ENCODE data around the gene TBX4.
"Not testable (repeated sequence)": the region's sequence is repeated elsewhere in the genome, so short reads cannot be mapped to it uniquely, and the experiment has no call there.

The TBX4 gene

DNA sequence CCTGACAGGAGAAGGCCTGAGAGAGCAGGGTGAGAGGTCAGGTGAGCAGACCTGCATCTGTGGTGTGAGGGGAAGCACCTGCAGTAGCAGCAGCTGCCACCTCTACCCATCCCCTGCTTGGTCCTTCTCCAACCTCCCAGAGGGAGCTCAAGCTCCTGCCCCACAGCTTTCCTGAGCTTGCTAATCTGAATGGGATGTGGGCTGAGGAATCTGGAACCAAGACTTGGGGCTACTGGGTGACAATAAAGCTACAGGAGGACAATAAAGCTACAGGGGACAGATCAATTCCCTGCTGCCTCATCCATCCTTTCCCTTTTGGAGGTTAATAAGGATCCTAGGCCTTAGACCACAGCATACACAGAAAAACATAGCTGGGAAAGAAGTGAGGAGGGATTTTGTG is 4.9 kb upstream of the TBX4 start:
- no peaks in the 10 kb centered on the region for H3K9me3 ChIP-seq (ENCODE audit: control insufficient read depth in 2 of 2, low read length in 2 of 2)
- H3K27ac ChIP-seq (ENCODE audit: low read depth in 2 of 2, low read length in 2 of 2): no peak overlapping the region
- H3K9ac ChIP-seq (ENCODE audit: low read depth in 1 of 2, low read length in 2 of 2): no peak overlapping the region
- no peaks in the 10 kb centered on the region for H3K36me3 ChIP-seq (ENCODE audit: control insufficient read depth in 2 of 2, insufficient read depth in 2 of 2, low read length in 2 of 2)
- peaks cover 10 to 17% of the 10 kb centered on the region in 2 donors for H3K27me3 ChIP-seq (ENCODE audit: control insufficient read depth in 2 of 2, insufficient read depth in 2 of 2, low read length in 2 of 2)
- peaks cover 3 to 4% of the 10 kb centered on the region in 2 donors for H3K4me1 ChIP-seq (ENCODE audit: control insufficient read depth in 2 of 2, insufficient read depth in 2 of 2, low read length in 2 of 2)
- H3K4me3 ChIP-seq (ENCODE audit: low read length in 2 of 2): no peak overlapping the region

DNA sequence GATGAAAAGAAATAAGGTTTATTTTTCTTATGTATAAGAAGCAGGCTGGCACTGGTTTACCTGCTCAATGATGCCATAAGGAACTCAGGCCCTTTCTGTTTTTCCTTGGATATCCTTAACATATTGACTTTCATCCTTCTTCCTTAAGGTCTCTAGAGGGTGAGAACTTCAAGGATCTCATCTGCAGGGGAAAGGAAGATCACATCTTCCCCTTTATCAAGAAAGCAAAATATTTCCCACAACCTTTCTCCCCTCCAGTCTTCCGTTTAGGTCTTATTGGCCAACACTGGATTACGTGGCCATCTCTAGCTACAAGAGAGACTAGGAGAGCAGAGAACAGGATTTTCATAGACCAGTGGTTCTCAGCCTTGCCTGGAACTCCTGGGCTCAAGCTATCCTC is 4.2 kb upstream of the TBX4 start:
- no peak overlapping the region for H3K27ac ChIP-seq (ENCODE audit: low read depth in 2 of 2, low read length in 2 of 2)
- H3K27me3 ChIP-seq (ENCODE audit: control insufficient read depth in 2 of 2, insufficient read depth in 2 of 2, low read length in 2 of 2): peaks cover 15 to 24% of the 10 kb centered on the region in 2 donors
- no peak overlapping the region for H3K4me3 ChIP-seq (ENCODE audit: low read length in 2 of 2)
- no peaks in the 10 kb centered on the region for H3K36me3 ChIP-seq (ENCODE audit: control insufficient read depth in 2 of 2, insufficient read depth in 2 of 2, low read length in 2 of 2)
- H3K9ac ChIP-seq (ENCODE audit: low read depth in 1 of 2, low read length in 2 of 2): no peak overlapping the region
- H3K9me3 ChIP-seq (ENCODE audit: control insufficient read depth in 2 of 2, low read length in 2 of 2): no peaks in the 10 kb centered on the region
- H3K4me1 ChIP-seq (ENCODE audit: control insufficient read depth in 2 of 2, insufficient read depth in 2 of 2, low read length in 2 of 2): peaks cover 3 to 7% of the 10 kb centered on the region in 2 donors

DNA sequence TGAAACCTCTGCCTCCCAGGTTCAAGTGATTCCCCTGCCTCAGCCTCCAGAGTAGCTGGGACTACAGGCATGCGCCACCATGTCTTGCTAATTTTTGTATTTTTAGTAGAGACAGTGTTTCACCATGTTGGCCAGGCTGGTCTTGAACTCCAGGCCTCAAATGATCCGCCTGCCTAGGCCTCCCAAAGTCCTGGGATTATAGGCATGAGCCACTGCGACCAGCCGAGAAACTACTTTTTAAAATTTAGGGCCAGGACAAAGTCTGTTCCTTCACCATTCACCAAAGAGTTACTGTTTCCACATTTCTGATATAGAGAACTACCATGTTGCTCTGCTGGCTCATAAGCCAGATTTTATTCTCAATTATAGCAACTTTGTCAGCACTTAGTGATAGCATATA is 3.1 kb upstream of the TBX4 start:
- H3K4me3 ChIP-seq (ENCODE audit: low read length in 2 of 2); H3K36me3 ChIP-seq (ENCODE audit: control insufficient read depth in 2 of 2, insufficient read depth in 2 of 2, low read length in 2 of 2); H3K27ac ChIP-seq (ENCODE audit: low read depth in 2 of 2, low read length in 2 of 2); H3K4me1 ChIP-seq (ENCODE audit: control insufficient read depth in 2 of 2, insufficient read depth in 2 of 2, low read length in 2 of 2); H3K9ac ChIP-seq (ENCODE audit: low read depth in 1 of 2, low read length in 2 of 2); H3K9me3 ChIP-seq (ENCODE audit: control insufficient read depth in 2 of 2, low read length in 2 of 2): not testable (repeated sequence)
- H3K27me3 ChIP-seq (ENCODE audit: control insufficient read depth in 2 of 2, insufficient read depth in 2 of 2, low read length in 2 of 2): peaks cover 23 to 32% of the 10 kb centered on the region in 2 donors

DNA sequence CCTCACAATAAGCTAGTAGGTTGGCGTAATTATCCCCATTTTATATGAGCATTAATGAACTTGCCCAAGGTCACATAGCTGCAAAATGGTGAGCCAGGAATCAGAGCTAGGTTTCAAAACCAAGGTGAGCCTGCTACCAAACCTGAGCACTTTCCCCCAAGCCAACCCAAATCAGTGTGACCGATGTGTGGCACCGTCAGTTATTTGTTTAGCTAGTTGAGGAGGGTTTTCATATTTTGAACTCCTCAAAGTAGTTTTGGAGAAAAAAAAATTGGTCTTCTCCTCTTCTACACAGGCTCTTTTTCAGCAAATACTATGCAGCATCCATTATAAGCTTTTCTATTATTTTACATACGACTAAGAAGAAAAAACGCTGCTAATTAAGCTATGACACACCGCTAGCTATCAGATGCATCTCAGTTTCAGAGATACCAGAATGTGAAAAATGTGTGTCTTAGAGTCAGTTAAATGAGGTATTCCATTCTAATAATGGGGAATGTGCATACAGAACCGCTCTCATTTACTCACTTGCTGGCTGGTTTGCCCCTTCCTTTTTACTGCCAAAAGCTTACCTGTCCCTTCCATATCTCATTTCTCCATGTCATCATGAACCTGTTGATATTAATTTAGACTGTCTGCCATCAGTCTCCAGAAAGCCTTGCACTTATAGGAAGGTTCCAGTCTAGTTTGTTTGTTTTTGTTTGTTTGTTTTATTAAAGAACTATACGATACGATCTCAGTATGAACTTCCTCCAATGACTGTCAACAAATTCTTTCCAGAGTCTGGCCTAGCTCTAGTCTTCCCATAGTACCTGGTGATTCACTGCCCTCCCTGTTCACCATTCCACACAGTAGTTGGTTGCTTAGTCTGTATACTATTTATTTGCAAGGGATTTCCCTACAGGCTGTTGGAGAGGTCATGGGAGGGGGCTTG is 2.2 kb upstream of the TBX4 start:
- Histone ChIP-seq H3K36me3 (ENCODE audit: control insufficient read depth in 2 of 2, insufficient read depth in 2 of 2, low read length in 2 of 2) (no peaks in the 10 kb centered on the region), H3K9me3 (ENCODE audit: control insufficient read depth in 2 of 2, low read length in 2 of 2) (no peaks in the 10 kb centered on the region), H3K27ac (ENCODE audit: low read depth in 2 of 2, low read length in 2 of 2) (no peak overlapping the region), H3K4me1 (ENCODE audit: control insufficient read depth in 2 of 2, insufficient read depth in 2 of 2, low read length in 2 of 2) (peaks cover 0 to 14% of the 10 kb centered on the region in 2 donors), H3K27me3 (ENCODE audit: control insufficient read depth in 2 of 2, insufficient read depth in 2 of 2, low read length in 2 of 2) (peaks cover 28 to 33% of the 10 kb centered on the region in 2 donors), H3K9ac (ENCODE audit: low read depth in 1 of 2, low read length in 2 of 2) (no peak overlapping the region), H3K4me3 (ENCODE audit: low read length in 2 of 2) (no peak overlapping the region)

DNA sequence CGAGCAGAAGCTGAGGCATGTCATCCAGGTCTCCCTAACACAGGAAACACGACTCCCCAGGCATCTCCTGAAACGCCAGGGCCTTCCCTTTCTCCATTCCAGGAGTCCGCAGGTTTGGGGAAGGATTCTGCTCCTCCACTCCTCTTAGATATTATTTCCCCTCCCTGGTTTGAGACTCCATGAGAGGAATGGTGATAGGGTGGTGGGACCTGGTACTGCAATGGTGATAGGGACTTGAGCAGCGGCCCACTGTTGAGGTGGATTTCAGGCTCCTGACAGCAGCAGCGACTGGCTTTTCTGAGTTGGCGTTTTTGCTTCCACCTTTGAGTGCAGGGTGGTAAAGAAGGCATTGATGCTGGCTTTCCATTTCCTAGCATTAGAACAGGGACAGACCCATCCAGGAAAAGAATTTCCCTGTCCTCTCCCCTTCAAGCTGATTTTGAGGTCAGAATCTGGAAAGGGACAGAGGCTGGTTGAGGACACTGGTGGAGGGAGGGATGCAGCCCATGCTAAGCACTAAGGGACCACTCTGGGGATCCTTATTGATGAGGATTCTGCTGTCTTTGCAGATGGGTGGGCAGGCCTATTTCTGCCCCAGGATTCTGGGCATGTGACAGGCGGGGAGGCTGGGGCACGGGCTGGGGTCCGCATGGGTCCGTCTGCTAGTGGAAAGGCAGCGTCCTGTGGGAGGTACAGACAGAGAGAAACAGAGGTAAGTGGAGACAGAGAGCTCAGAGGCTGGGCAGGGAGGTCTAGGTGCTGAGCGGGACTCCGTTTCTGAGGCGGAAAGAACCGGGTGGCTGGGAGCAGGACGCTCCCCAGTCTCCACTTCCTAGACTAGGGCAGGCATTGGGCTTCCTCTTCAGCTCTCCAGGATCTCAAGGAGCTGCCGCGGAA is 1.3 kb upstream of the TBX4 start:
- Histone ChIP-seq H3K36me3 (ENCODE audit: control insufficient read depth in 2 of 2, insufficient read depth in 2 of 2, low read length in 2 of 2) (no peaks in the 10 kb centered on the region), H3K4me1 (ENCODE audit: control insufficient read depth in 2 of 2, insufficient read depth in 2 of 2, low read length in 2 of 2) (peaks cover 0 to 15% of the 10 kb centered on the region in 2 donors), H3K9me3 (ENCODE audit: control insufficient read depth in 2 of 2, low read length in 2 of 2) (no peaks in the 10 kb centered on the region), H3K27me3 (ENCODE audit: control insufficient read depth in 2 of 2, insufficient read depth in 2 of 2, low read length in 2 of 2) (peaks cover 37 to 40% of the 10 kb centered on the region in 2 donors), H3K9ac (ENCODE audit: low read depth in 1 of 2, low read length in 2 of 2) (no peak overlapping the region), H3K27ac (ENCODE audit: low read depth in 2 of 2, low read length in 2 of 2) (no peak overlapping the region), H3K4me3 (ENCODE audit: low read length in 2 of 2) (no peak overlapping the region)

DNA sequence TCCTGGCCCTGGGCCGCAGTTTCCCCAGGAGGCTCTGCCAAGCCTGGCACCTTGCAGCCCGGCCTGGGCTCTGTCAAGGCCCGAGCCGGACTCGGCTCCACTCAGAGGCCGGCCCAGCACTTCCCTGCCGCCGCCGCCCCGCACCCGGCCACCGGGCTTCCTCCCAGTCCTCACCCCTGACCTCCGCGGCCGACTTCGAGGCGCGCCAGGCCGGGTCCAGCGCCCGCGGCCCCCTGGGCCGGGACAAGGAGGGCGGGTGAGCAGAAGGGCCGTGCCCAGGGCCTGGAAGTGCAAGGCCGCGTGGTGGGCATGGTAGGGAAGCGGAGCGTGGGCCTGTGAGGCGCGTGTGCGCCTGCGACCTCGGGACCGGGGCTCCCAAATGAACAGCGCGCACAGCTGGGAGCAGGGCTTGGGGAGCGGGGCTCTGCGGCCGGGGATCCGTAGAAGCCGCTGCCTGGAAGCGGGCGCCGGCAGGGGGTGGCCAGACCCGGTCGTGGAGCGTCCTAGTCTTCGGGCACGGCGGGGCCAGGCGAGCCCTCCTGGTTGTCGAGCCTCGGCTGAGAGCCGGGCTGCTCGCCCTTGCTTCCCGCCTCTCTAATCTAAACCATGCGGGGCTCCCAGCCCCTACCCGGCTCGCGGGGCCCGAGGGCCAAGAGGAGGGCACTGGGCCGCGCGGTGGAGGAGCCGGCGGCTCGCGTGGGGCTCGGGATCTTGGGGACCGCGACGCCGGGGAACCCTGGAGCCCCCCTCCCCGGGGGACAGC is 503 bp upstream of the TBX4 start:
- peaks cover 41 to 46% of the 10 kb centered on the region in 2 donors for H3K27me3 ChIP-seq (ENCODE audit: control insufficient read depth in 2 of 2, insufficient read depth in 2 of 2, low read length in 2 of 2)

DNA sequence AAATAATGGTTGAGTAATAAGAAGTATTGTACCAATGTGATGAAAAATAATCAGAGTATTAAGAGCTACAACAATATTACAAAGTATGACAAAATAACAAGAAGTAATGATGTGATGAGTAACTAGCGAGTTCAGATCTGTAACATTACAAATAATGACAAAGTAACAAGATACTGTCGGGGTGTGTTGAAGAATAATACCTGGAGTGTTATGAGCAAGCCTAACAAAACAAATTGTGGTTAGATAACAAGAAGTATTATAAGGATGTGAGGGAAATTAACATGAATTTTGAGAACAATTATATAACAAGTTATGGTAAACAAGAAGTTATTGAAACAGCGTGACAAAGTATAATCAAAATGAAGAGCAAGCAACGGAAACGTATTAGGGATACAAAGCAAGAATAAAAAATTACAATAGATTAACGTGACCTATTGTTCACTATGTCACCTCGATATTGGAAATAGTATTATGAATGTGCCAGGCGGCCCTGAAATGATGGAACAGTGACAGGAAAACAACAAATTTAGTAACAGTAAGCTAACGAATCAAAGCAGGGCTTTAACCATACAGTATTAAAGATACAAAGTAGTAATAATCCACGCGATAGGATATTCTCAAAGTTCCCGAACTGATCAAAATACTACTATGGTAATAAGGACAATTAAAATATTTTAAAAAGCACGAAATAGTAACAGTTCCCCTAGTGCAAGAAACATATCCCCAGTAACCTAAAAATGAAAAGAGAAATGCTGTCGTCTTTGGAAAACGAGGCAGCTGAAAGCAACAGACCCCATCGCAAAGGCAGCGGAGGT is 1.6 kb downstream of the TBX4 start:
- Histone ChIP-seq H3K27me3 (ENCODE audit: control insufficient read depth in 2 of 2, insufficient read depth in 2 of 2, low read length in 2 of 2) (peaks cover 46 to 54% of the 10 kb centered on the region in 2 donors), H3K9ac (ENCODE audit: low read depth in 1 of 2, low read length in 2 of 2) (no peak overlapping the region), H3K4me1 (ENCODE audit: control insufficient read depth in 2 of 2, insufficient read depth in 2 of 2, low read length in 2 of 2) (peaks cover 0 to 15% of the 10 kb centered on the region in 2 donors), H3K36me3 (ENCODE audit: control insufficient read depth in 2 of 2, insufficient read depth in 2 of 2, low read length in 2 of 2) (no peaks in the 10 kb centered on the region), H3K27ac (ENCODE audit: low read depth in 2 of 2, low read length in 2 of 2) (no peak overlapping the region), H3K9me3 (ENCODE audit: control insufficient read depth in 2 of 2, low read length in 2 of 2) (no peaks in the 10 kb centered on the region), H3K4me3 (ENCODE audit: low read length in 2 of 2) (no peak overlapping the region)

More for the DNA sequence above, 503 bp upstream of the TBX4 start:
- H3K9ac ChIP-seq (ENCODE audit: low read depth in 1 of 2, low read length in 2 of 2): no peak overlapping the region
- no peak overlapping the region for H3K27ac ChIP-seq (ENCODE audit: low read depth in 2 of 2, low read length in 2 of 2)
- no peaks in the 10 kb centered on the region for H3K9me3 ChIP-seq (ENCODE audit: control insufficient read depth in 2 of 2, low read length in 2 of 2)
- H3K36me3 ChIP-seq (ENCODE audit: control insufficient read depth in 2 of 2, insufficient read depth in 2 of 2, low read length in 2 of 2): no peaks in the 10 kb centered on the region
- no peak overlapping the region for H3K4me3 ChIP-seq (ENCODE audit: low read length in 2 of 2)
- peaks cover 0 to 15% of the 10 kb centered on the region in 2 donors for H3K4me1 ChIP-seq (ENCODE audit: control insufficient read depth in 2 of 2, insufficient read depth in 2 of 2, low read length in 2 of 2)

DNA sequence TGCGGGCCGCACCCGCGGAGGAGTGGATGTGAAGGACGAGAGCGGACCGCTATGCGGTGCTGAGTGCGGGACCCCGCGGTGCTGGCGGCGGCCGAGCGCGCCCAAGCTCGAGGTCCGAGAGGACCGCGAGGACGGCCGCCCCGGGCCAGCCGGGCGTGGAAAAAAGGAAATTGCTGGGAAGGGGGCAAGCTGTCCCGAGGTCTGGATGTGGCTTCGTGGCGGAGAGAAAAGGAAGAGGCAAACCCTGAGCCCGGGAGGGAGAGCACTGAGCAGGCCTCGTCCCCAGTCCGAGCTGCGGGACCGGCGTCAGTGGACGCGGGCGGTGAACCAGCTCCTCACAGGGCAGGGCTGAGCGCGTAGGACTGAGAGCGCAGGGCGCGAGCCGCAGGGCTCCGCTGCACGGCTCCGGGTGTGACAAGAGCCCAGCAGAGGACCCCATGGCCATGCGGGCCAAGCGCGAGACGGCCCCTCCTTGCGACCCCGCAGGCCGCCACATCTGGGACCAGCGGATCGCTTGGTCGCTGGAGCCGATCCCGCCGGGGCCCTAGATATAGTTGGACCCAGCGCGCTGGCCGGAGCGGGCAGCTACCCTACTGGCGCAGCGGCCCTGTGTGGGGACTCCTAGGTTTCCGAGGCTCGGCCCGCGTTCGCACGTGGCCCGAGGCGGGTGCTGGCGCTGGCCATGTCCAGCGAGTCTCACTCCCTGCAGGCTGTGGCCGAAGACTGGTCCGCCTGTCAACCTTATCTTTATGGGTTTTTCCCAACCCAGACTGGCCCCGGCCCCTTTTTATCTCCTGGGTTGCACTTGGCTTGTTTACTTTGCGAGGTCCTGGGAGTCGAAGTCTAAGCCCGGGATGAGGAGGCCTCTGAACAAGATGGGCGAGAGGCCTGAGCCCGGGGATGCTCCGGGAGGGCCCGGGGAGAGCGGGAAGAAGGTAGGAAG is 2.4 kb downstream of the TBX4 start:
- Histone ChIP-seq H3K4me1 (ENCODE audit: control insufficient read depth in 2 of 2, insufficient read depth in 2 of 2, low read length in 2 of 2) (peaks cover 0 to 15% of the 10 kb centered on the region in 2 donors), H3K9me3 (ENCODE audit: control insufficient read depth in 2 of 2, low read length in 2 of 2) (no peaks in the 10 kb centered on the region), H3K27ac (ENCODE audit: low read depth in 2 of 2, low read length in 2 of 2) (no peak overlapping the region), H3K4me3 (ENCODE audit: low read length in 2 of 2) (no peak overlapping the region), H3K36me3 (ENCODE audit: control insufficient read depth in 2 of 2, insufficient read depth in 2 of 2, low read length in 2 of 2) (no peaks in the 10 kb centered on the region), H3K9ac (ENCODE audit: low read depth in 1 of 2, low read length in 2 of 2) (no peak overlapping the region), H3K27me3 (ENCODE audit: control insufficient read depth in 2 of 2, insufficient read depth in 2 of 2, low read length in 2 of 2) (peaks cover 49 to 54% of the 10 kb centered on the region in 2 donors)

All from mucosa of rectum (tissue), 2 donors.